ENCODE measurements around the gene VSTM4. TPM values are rescaled to one million over a fixed set of nuclear protein-coding genes. Genes with fewer than 3 reads are reported as not detected.

Gene VSTM4
- total RNA-seq, 1 experiment from 2014 or later, result 0.72 TPM

GRCh38 chr10:49103761-49104160, 11.6 kb downstream of the VSTM4 start:
- CTCF ChIA-PET, result interaction anchor here (1.2 kb wide), 1 partner anchor 61 kb away, joined by 3 read pairs; no protein-coding TSS in a partner anchor
- no peak overlapping the region for H3K4me3 Mint-ChIP-seq
- DNase-seq (ENCODE audit: low spot score), result no peak

GRCh38 chr10:49099046-49099445, 16.3 kb downstream of the VSTM4 start:
- no peaks in the 10 kb centered on the region for H3K36me3 Mint-ChIP-seq
- 0 out of 2 replicates have a peak, but pooled peaks cover 3% of the 10 kb centered on the region for H3K4me1 Mint-ChIP-seq
- ChIA-PET CTCF (no interaction called here), POLR2A (interaction anchor here (0.6 kb wide), 1 partner anchor 259 kb away, joined by 3 read pairs; no protein-coding TSS in a partner anchor)
- TF ChIP-seq MXD4 (CRISPR knock-in tag; IDR thresholded peaks at IDR 0.05; ENCODE audit: borderline replicate concordance) (no peak), ZNF317 (CRISPR knock-in tag; IDR thresholded peaks at IDR 0.05; ENCODE audit: borderline replicate concordance, low read depth) (no peak), TCF7 (CRISPR knock-in tag; IDR thresholded peaks at IDR 0.05; ENCODE audit: low read depth) (no peak), NFE2L1 (CRISPR knock-in tag; IDR thresholded peaks at IDR 0.05) (no peak), MLX (CRISPR knock-in tag; IDR thresholded peaks at IDR 0.05) (no peak), SMAD3 (CRISPR knock-in tag; IDR thresholded peaks at IDR 0.05; ENCODE audit: borderline replicate concordance) (no peak), EMX1 (CRISPR knock-in tag; IDR thresholded peaks at IDR 0.05) (no peak), ZNF138 (CRISPR knock-in tag; conservative IDR thresholded peaks at IDR 0.05) (no peak), GABPB1 (CRISPR knock-in tag; IDR thresholded peaks at IDR 0.05) (no peak), ATF1 (CRISPR knock-in tag; IDR thresholded peaks at IDR 0.05) (no peak), CBFB (CRISPR knock-in tag; IDR thresholded peaks at IDR 0.05; ENCODE audit: low read depth) (no peak), ZNF532 (CRISPR knock-in tag; IDR thresholded peaks at IDR 0.05; ENCODE audit: borderline replicate concordance) (no peak), JUN (CRISPR knock-in tag; IDR thresholded peaks at IDR 0.05) (no peak), ZNF425 (CRISPR knock-in tag; conservative IDR thresholded peaks at IDR 0.05) (no peak)
- no peak overlapping the region for H3K4me3 Mint-ChIP-seq
- no peak for ATAC-seq
- no peak for DNase-seq (ENCODE audit: low spot score)
- no peak overlapping the region for H3K27ac Mint-ChIP-seq
- peaks cover 3% of the 10 kb centered on the region; the same call in 1 of the 2 replicates for H3K9me3 Mint-ChIP-seq
- no peaks in the 10 kb centered on the region for H3K27me3 Mint-ChIP-seq (ENCODE audit: low read depth)

More at GRCh38 chr10:49103761-49104160, 11.6 kb downstream of the VSTM4 start:
- TF ChIP-seq ZNF423 (CRISPR knock-in tag; IDR thresholded peaks at IDR 0.05), result no peak
- no peak for TF ChIP-seq TP53 (CRISPR knock-in tag; IDR thresholded peaks at IDR 0.05)
- no peak for TF ChIP-seq KAT7 (CRISPR knock-in tag; IDR thresholded peaks at IDR 0.05; ENCODE audit: borderline replicate concordance)
- no peak for TF ChIP-seq FOXK1 (CRISPR knock-in tag; IDR thresholded peaks at IDR 0.05)
- no peak for TF ChIP-seq ZSCAN18 (CRISPR knock-in tag; IDR thresholded peaks at IDR 0.05)
- no peak for TF ChIP-seq IRF1 (CRISPR knock-in tag; IDR thresholded peaks at IDR 0.05)
- no peak for TF ChIP-seq FOXP4 (CRISPR knock-in tag; IDR thresholded peaks at IDR 0.05)
- no peak for TF ChIP-seq NFYB (CRISPR knock-in tag; conservative IDR thresholded peaks at IDR 0.05; ENCODE audit: low read depth)
- 0 out of 2 replicates have a peak, but pooled peaks cover 3% of the 10 kb centered on the region for H3K4me1 Mint-ChIP-seq
- H3K27ac Mint-ChIP-seq, result no peak overlapping the region
- peaks cover 3% of the 10 kb centered on the region; the same call in 1 of the 2 replicates for H3K9me3 Mint-ChIP-seq
- no peaks in the 10 kb centered on the region for H3K36me3 Mint-ChIP-seq
- ATAC-seq, result no peak
- POLR2A ChIA-PET, result no interaction called here
- H3K27me3 Mint-ChIP-seq (ENCODE audit: low read depth), result no peaks in the 10 kb centered on the region

Data from WTC11 (cell line).